ENCODE results near the gene DNAJB8.

DNAJB8 gene

GRCh38 chr3:128431803-128432300, 34.8 kb downstream of the DNAJB8 start:
- H3K4me1 Mint-ChIP-seq (ENCODE audit: low read depth), result peaks cover 9% of the 10 kb centered on the region
- H3K27ac Mint-ChIP-seq, result no peak overlapping the region
- intact Hi-C loops (cut with micrococcal nuclease), result no loop called here

GRCh38 chr3:128430731-128431130, 36.0 kb downstream of the DNAJB8 start:
- H3K4me3 Mint-ChIP-seq, result no peak overlapping the region
- no peaks in the 10 kb centered on the region for H3K36me3 Mint-ChIP-seq (ENCODE audit: low read depth)
- peaks cover 65% of the 10 kb centered on the region for H3K27me3 Mint-ChIP-seq
- peaks cover 9% of the 10 kb centered on the region for H3K4me1 Mint-ChIP-seq (ENCODE audit: low read depth)
- no peak overlapping the region for H3K27ac Mint-ChIP-seq
- intact Hi-C loops (cut with micrococcal nuclease), result no loop called here
- no peaks in the 10 kb centered on the region for H3K9me3 Mint-ChIP-seq

More at GRCh38 chr3:128431803-128432300, 34.8 kb downstream of the DNAJB8 start:
- Mint-ChIP-seq H3K27me3 (peaks cover 75% of the 10 kb centered on the region), H3K4me3 (no peak overlapping the region), H3K36me3 (ENCODE audit: low read depth) (no peaks in the 10 kb centered on the region), H3K9me3 (no peaks in the 10 kb centered on the region)

- no peak overlapping the region for H3K27ac Mint-ChIP-seq
- H3K4me1 Mint-ChIP-seq (ENCODE audit: low read depth), result peaks cover 9% of the 10 kb centered on the region
- no peak overlapping the region for H3K4me3 Mint-ChIP-seq
- H3K9me3 Mint-ChIP-seq, result no peaks in the 10 kb centered on the region
- no peaks in the 10 kb centered on the region for H3K36me3 Mint-ChIP-seq (ENCODE audit: low read depth)
- peaks cover 62% of the 10 kb centered on the region for H3K27me3 Mint-ChIP-seq
- intact Hi-C loops (cut with micrococcal nuclease), result no loop called here
These were observed 36.4 kb downstream of the DNAJB8 start for GRCh38 chr3:128430301-128430700.

GRCh38 chr3:128429751-128430150, 36.9 kb downstream of the DNAJB8 start:
- intact Hi-C loops (cut with micrococcal nuclease), result no loop called here
- peaks cover 57% of the 10 kb centered on the region for H3K27me3 Mint-ChIP-seq
- H3K27ac Mint-ChIP-seq, result no peak overlapping the region
- no peaks in the 10 kb centered on the region for H3K36me3 Mint-ChIP-seq (ENCODE audit: low read depth)
- no peak overlapping the region for H3K4me3 Mint-ChIP-seq
- H3K9me3 Mint-ChIP-seq, result no peaks in the 10 kb centered on the region
- peaks cover 9% of the 10 kb centered on the region for H3K4me1 Mint-ChIP-seq (ENCODE audit: low read depth)

- Mint-ChIP-seq H3K27ac (no peak overlapping the region), H3K36me3 (ENCODE audit: low read depth) (no peaks in the 10 kb centered on the region), H3K4me3 (no peak overlapping the region), H3K9me3 (no peaks in the 10 kb centered on the region), H3K4me1 (ENCODE audit: low read depth) (peaks cover 9% of the 10 kb centered on the region), H3K27me3 (peaks cover 57% of the 10 kb centered on the region)
- intact Hi-C loops (cut with micrococcal nuclease), result no loop called here
These were observed 37.4 kb downstream of the DNAJB8 start for GRCh38 chr3:128429275-128429674.

GRCh38 chr3:128427872-128428822, 38.5 kb downstream of the DNAJB8 start:
- intact Hi-C loops (cut with micrococcal nuclease), result loop anchor here (2.0 kb wide), 2 partner anchors 69 to 181 kb away; no protein-coding TSS in a partner anchor
- H3K4me1 Mint-ChIP-seq (ENCODE audit: low read depth), result peaks cover 9% of the 10 kb centered on the region

GRCh38 chr3:128427175-128427857, 39.4 kb downstream of the DNAJB8 start:
- intact Hi-C loops (cut with micrococcal nuclease), result loop anchor here (2.0 kb wide), 2 partner anchors 69 to 181 kb away; no protein-coding TSS in a partner anchor
- Mint-ChIP-seq H3K27ac (no peak overlapping the region), H3K9me3 (no peaks in the 10 kb centered on the region), H3K4me3 (no peak overlapping the region), H3K4me1 (ENCODE audit: low read depth) (peaks cover 5% of the 10 kb centered on the region), H3K36me3 (ENCODE audit: low read depth) (no peaks in the 10 kb centered on the region), H3K27me3 (peaks cover 42% of the 10 kb centered on the region)

More at GRCh38 chr3:128427872-128428822, 38.5 kb downstream of the DNAJB8 start:
- Mint-ChIP-seq H3K27me3 (peaks cover 47% of the 10 kb centered on the region), H3K9me3 (no peaks in the 10 kb centered on the region), H3K36me3 (ENCODE audit: low read depth) (no peaks in the 10 kb centered on the region), H3K4me3 (no peak overlapping the region), H3K27ac (no peak overlapping the region)

- Mint-ChIP-seq H3K27ac (no peak overlapping the region), H3K4me3 (peak overlapping the region; percentile 43), H3K27me3 (peaks cover 32% of the 10 kb centered on the region), H3K9me3 (no peaks in the 10 kb centered on the region), H3K36me3 (ENCODE audit: low read depth) (no peaks in the 10 kb centered on the region), H3K4me1 (ENCODE audit: low read depth) (no peaks in the 10 kb centered on the region)
- intact Hi-C loops (cut with micrococcal nuclease), result loop anchor here (1.0 to 2.0 kb wide), 3 partner anchors 70 to 182 kb away; no protein-coding TSS in a partner anchor
These were observed 40.4 kb downstream of the DNAJB8 start for GRCh38 chr3:128426128-128426921.

GRCh38 chr3:128425846-128426127, 40.9 kb downstream of the DNAJB8 start:
- Mint-ChIP-seq H3K4me1 (ENCODE audit: low read depth) (no peaks in the 10 kb centered on the region), H3K9me3 (no peaks in the 10 kb centered on the region), H3K27ac (no peak overlapping the region), H3K36me3 (ENCODE audit: low read depth) (no peaks in the 10 kb centered on the region), H3K27me3 (peaks cover 27% of the 10 kb centered on the region), H3K4me3 (no peak overlapping the region)
- intact Hi-C loops (cut with micrococcal nuclease), result loop anchor here (1.0 to 2.0 kb wide), 3 partner anchors 71 to 183 kb away; no protein-coding TSS in a partner anchor

- intact Hi-C loops (cut with micrococcal nuclease), result no loop called here
- H3K36me3 Mint-ChIP-seq (ENCODE audit: low read depth), result no peaks in the 10 kb centered on the region
- no peak overlapping the region for H3K4me3 Mint-ChIP-seq
- H3K4me1 Mint-ChIP-seq (ENCODE audit: low read depth), result no peaks in the 10 kb centered on the region
- no peaks in the 10 kb centered on the region for H3K9me3 Mint-ChIP-seq
- H3K27me3 Mint-ChIP-seq, result peaks cover 22% of the 10 kb centered on the region
- H3K27ac Mint-ChIP-seq, result no peak overlapping the region
These were observed 41.4 kb downstream of the DNAJB8 start for GRCh38 chr3:128425142-128425845.

GRCh38 chr3:128424508-128425069, 42.1 kb downstream of the DNAJB8 start:
- H3K4me3 Mint-ChIP-seq, result no peak overlapping the region
- no peaks in the 10 kb centered on the region for H3K4me1 Mint-ChIP-seq (ENCODE audit: low read depth)
- no peaks in the 10 kb centered on the region for H3K9me3 Mint-ChIP-seq
- intact Hi-C loops (cut with micrococcal nuclease), result no loop called here
- H3K36me3 Mint-ChIP-seq (ENCODE audit: low read depth), result no peaks in the 10 kb centered on the region
- H3K27me3 Mint-ChIP-seq, result peaks cover 16% of the 10 kb centered on the region
- H3K27ac Mint-ChIP-seq, result no peak overlapping the region

GRCh38 chr3:128423525-128424147, 43.1 kb downstream of the DNAJB8 start:
- Mint-ChIP-seq H3K4me1 (ENCODE audit: low read depth) (no peaks in the 10 kb centered on the region), H3K36me3 (ENCODE audit: low read depth) (no peaks in the 10 kb centered on the region), H3K4me3 (no peak overlapping the region), H3K27ac (no peak overlapping the region), H3K27me3 (peaks cover 15% of the 10 kb centered on the region), H3K9me3 (no peaks in the 10 kb centered on the region)
- intact Hi-C loops (cut with micrococcal nuclease), result no loop called here

Data from dendritic cell treated with granulocyte-macrophage colony-stimulating factor and Interleukin-4, amounts not matched to agents 40 ng/mL and 50 ng/mL, for 4 days (primary cell).